ENCODE data around the gene HOXA10.

The HOXA10 gene

GRCh38 chr7:27191833-27192545, 17.9 kb upstream of the HOXA10 start:
- DNase-seq (ENCODE audit: low read depth in 2 of 2) = no peak

- DNase-seq (ENCODE audit: low read depth in 2 of 2) = no peak
These were observed 17.1 kb upstream of the HOXA10 start for GRCh38 chr7:27191161-27191731.

- no peak for DNase-seq (ENCODE audit: low read depth in 2 of 2)
These were observed 16.1 kb upstream of the HOXA10 start for GRCh38 chr7:27189997-27190748.

GRCh38 chr7:27189295-27189996, 15.3 kb upstream of the HOXA10 start:
- no peak for DNase-seq (ENCODE audit: low read depth in 2 of 2)

GRCh38 chr7:27188386-27189294, 14.5 kb upstream of the HOXA10 start:
- DNase-seq (ENCODE audit: low read depth in 2 of 2) = no peak

GRCh38 chr7:27187475-27188385, 13.6 kb upstream of the HOXA10 start:
- no peak for DNase-seq (ENCODE audit: low read depth in 2 of 2)

- no peak for DNase-seq (ENCODE audit: low read depth in 2 of 2)
These were observed 12.8 kb upstream of the HOXA10 start for GRCh38 chr7:27186668-27187474.

GRCh38 chr7:27185854-27186667, 11.9 kb upstream of the HOXA10 start:
- DNase-seq (ENCODE audit: low read depth in 2 of 2) = no peak

GRCh38 chr7:27185013-27185853, 11.1 kb upstream of the HOXA10 start, which contains the start of gene HOXA11:
HOXA11 (minus strand) TSS chr7:27185232; CDS start chr7:27185144, 88 bp downstream.
- no peak for DNase-seq (ENCODE audit: low read depth in 2 of 2)

GRCh38 chr7:27184337-27185012, 10.4 kb upstream of the HOXA10 start:
- no peak for DNase-seq (ENCODE audit: low read depth in 2 of 2)

- DNase-seq (ENCODE audit: low read depth in 2 of 2) = no peak
These were observed 9.7 kb upstream of the HOXA10 start for GRCh38 chr7:27183682-27184336.

- DNase-seq (ENCODE audit: low read depth in 2 of 2) = no peak
These were observed 9.0 kb upstream of the HOXA10 start for GRCh38 chr7:27182861-27183681.

GRCh38 chr7:27182285-27182841, 8.2 kb upstream of the HOXA10 start:
- DNase-seq (ENCODE audit: low read depth in 2 of 2) = no peak

- DNase-seq (ENCODE audit: low read depth in 2 of 2) = no peak
These were observed 7.7 kb upstream of the HOXA10 start for GRCh38 chr7:27181795-27182275.
